ENCODE data around the gene CLOCK. TPM values are rescaled to one million over a fixed set of nuclear protein-coding genes. Genes with fewer than 3 reads are reported as not detected.

Gene CLOCK
- total RNA-seq, 1 experiment from 2014 or later = 24.9 TPM

DNA sequence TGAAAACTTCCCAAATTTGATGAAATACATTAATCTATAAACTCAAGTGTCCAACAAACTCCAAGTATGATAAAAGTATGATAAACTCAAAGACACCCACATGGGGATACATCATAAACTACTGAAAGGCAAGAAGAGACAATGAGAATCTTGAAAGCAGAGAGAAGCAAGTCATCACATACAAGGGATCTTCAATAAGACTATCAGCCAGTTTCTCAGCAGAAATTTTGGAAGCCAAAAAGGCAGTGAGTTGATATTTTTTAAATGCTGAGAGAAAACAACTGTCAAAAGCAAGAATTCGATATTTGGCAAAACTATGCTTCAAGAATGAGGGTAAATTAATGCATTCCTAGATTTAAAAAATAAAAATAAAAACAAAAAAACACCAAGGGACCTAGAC, 28.8 kb upstream of the CLOCK start:
- Histone ChIP-seq H3K4me3 (ENCODE audit: low read depth in 2 of 2, low read length in 2 of 2) (no peak overlapping the region), H3K27ac (ENCODE audit: low read length) (no peak overlapping the region), H3K27me3 (ENCODE audit: control insufficient read depth, insufficient read depth, low read length) (no peaks in the 10 kb centered on the region), H3K9me3 (ENCODE audit: control insufficient read depth, insufficient read depth, low read depth, low read length) (0 out of 2 replicates have a peak, but pooled peaks cover 3% of the 10 kb centered on the region), H3K36me3 (ENCODE audit: control insufficient read depth, insufficient read depth, low read length) (no peaks in the 10 kb centered on the region), H3K4me1 (ENCODE audit: control insufficient read depth, insufficient read depth, low read length) (no peaks in the 10 kb centered on the region)
- TF ChIP-seq TCF7L2 (IDR thresholded peaks at IDR 0.05; ENCODE audit: low read depth, low read length) (no peak), POLR2AphosphoS5 (IDR thresholded peaks at IDR 0.05; ENCODE audit: low read depth, low read length) (no peak), SIN3A (IDR thresholded peaks at IDR 0.05; ENCODE audit: borderline replicate concordance, insufficient read depth, low read depth, low read length) (no peak)
- TF ChIP-seq, protein P1, sequence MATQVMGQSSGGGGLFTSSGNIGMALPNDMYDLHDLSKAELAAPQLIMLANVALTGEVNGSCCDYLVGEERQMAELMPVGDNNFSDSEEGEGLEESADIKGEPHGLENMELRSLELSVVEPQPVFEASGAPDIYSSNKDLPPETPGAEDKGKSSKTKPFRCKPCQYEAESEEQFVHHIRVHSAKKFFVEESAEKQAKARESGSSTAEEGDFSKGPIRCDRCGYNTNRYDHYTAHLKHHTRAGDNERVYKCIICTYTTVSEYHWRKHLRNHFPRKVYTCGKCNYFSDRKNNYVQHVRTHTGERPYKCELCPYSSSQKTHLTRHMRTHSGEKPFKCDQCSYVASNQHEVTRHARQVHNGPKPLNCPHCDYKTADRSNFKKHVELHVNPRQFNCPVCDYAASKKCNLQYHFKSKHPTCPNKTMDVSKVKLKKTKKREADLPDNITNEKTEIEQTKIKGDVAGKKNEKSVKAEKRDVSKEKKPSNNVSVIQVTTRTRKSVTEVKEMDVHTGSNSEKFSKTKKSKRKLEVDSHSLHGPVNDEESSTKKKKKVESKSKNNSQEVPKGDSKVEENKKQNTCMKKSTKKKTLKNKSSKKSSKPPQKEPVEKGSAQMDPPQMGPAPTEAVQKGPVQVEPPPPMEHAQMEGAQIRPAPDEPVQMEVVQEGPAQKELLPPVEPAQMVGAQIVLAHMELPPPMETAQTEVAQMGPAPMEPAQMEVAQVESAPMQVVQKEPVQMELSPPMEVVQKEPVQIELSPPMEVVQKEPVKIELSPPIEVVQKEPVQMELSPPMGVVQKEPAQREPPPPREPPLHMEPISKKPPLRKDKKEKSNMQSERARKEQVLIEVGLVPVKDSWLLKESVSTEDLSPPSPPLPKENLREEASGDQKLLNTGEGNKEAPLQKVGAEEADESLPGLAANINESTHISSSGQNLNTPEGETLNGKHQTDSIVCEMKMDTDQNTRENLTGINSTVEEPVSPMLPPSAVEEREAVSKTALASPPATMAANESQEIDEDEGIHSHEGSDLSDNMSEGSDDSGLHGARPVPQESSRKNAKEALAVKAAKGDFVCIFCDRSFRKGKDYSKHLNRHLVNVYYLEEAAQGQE (IDR thresholded peaks at IDR 0.05; ENCODE audit: insufficient read depth in 1 of 2, low read depth in 2 of 2, low read length in 1 of 2) = no peak
- TF ChIP-seq, protein P2, sequence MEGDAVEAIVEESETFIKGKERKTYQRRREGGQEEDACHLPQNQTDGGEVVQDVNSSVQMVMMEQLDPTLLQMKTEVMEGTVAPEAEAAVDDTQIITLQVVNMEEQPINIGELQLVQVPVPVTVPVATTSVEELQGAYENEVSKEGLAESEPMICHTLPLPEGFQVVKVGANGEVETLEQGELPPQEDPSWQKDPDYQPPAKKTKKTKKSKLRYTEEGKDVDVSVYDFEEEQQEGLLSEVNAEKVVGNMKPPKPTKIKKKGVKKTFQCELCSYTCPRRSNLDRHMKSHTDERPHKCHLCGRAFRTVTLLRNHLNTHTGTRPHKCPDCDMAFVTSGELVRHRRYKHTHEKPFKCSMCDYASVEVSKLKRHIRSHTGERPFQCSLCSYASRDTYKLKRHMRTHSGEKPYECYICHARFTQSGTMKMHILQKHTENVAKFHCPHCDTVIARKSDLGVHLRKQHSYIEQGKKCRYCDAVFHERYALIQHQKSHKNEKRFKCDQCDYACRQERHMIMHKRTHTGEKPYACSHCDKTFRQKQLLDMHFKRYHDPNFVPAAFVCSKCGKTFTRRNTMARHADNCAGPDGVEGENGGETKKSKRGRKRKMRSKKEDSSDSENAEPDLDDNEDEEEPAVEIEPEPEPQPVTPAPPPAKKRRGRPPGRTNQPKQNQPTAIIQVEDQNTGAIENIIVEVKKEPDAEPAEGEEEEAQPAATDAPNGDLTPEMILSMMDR (IDR thresholded peaks at IDR 0.05) = no peak
- no peak for ATAC-seq
- intact Hi-C loops (cut with micrococcal nuclease; ENCODE audit: unreplicated experiment) (no loop called here), in situ Hi-C loops (cut with HindIII; ENCODE audit: low pct_unique_long_range_greater_than_20kb, low sequenced_read_pairs) (no loop called here)
- BruUV-seq (replicated peaks) = no TSS peak
- DNase-seq (ENCODE audit: low read depth, low spot score) = no peak
- ChIA-PET POLR2A (no interaction called here), CTCF (no interaction called here)

DNA sequence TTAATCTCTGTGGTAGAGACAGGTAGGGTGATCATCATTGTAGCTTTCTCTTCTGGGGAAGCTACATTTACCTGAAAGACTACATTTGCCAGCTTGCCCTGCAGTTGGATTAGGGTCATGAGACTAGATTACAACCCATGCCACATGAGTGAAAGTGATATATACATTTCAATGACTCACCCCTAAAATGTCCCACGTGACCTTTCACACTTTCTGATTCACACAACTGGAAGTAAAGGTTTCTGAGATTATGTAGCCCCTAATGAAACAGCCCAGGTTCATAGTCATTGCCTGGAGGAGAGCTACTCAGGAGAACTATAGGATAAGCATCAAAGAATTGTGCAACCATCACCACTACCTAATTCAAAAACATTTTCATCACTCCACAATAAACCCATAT, 27.5 kb upstream of the CLOCK start:
- no peaks in the 10 kb centered on the region for H3K36me3 ChIP-seq (ENCODE audit: control insufficient read depth, insufficient read depth, low read length)
- intact Hi-C loops (cut with micrococcal nuclease; ENCODE audit: unreplicated experiment) = no loop called here
- no peak overlapping the region for H3K27ac ChIP-seq (ENCODE audit: low read length)
- TF ChIP-seq POLR2AphosphoS5 (IDR thresholded peaks at IDR 0.05; ENCODE audit: low read depth, low read length) = no peak
- TF ChIP-seq TCF7L2 (IDR thresholded peaks at IDR 0.05; ENCODE audit: low read depth, low read length) = no peak
- no peak for TF ChIP-seq SIN3A (IDR thresholded peaks at IDR 0.05; ENCODE audit: borderline replicate concordance, insufficient read depth, low read depth, low read length)
- TF ChIP-seq, protein P1 (IDR thresholded peaks at IDR 0.05; ENCODE audit: insufficient read depth in 1 of 2, low read depth in 2 of 2, low read length in 1 of 2) = no peak
- TF ChIP-seq, protein P2 (IDR thresholded peaks at IDR 0.05) = no peak
- H3K27me3 ChIP-seq (ENCODE audit: control insufficient read depth, insufficient read depth, low read length) = no peaks in the 10 kb centered on the region
- no TSS peak for BruUV-seq (replicated peaks)
- DNase-seq (ENCODE audit: low read depth, low spot score) (no peak), ATAC-seq (no peak)
- CTCF ChIA-PET = no interaction called here
- POLR2A ChIA-PET = interaction anchor here (0.6 kb wide), 1 partner anchor 9 kb away, joined by 4 read pairs; no protein-coding TSS in a partner anchor
- no peaks in the 10 kb centered on the region for H3K4me1 ChIP-seq (ENCODE audit: control insufficient read depth, insufficient read depth, low read length)
- H3K4me3 ChIP-seq (ENCODE audit: low read depth in 2 of 2, low read length in 2 of 2) = no peak overlapping the region
- 0 out of 2 replicates have a peak, but pooled peaks cover 3% of the 10 kb centered on the region for H3K9me3 ChIP-seq (ENCODE audit: control insufficient read depth, insufficient read depth, low read depth, low read length)
- in situ Hi-C loops (cut with HindIII; ENCODE audit: low pct_unique_long_range_greater_than_20kb, low sequenced_read_pairs) = no loop called here

Measured in Panc1 (cell line).